K562 (cell line): Measurements from ENCODE around the gene ESRRB. TPM values are rescaled to one million over a fixed set of nuclear protein-coding genes. Genes with fewer than 3 reads are reported as not detected.

Source experiments
- ATAC-seq: fragments of 200-7000 bp; cut with Tn5 transposase; 3 replicates; pipeline ENCODE4 v1.9.1; 2020; ENCODE audit warnings: moderate library complexity
- BruUV-seq: library from RNA; stranded (reverse); fragments of 400-500 nt; replicated peaks from 2 replicates; lab custom pipeline; 2021; lab: Mats Ljungman, UMichigan
- CTCF ChIA-PET: fragments of 300-600 bp; formaldehyde crosslinking; extraction: SDS; loops from one replicate; lab custom pipeline; 2021; ENCODE audit warnings: low intra/inter-chr PET ratio; lab: Yijun Ruan, JAX
- POLR2A ChIA-PET: fragments of 300-600, 350-650 bp; sonication (Branson Sonifier 250); formaldehyde crosslinking; extraction: SDS; loops from one replicate; lab custom pipeline; 2021; ENCODE audit warnings: antibody characterized with exemption, inconsistent platforms; lab: Yijun Ruan, JAX
- DNase-seq, 4 experiments: peaks; one replicate each; pipeline versions ENCODE4 v3.0.0 to v3.0.0-alpha.2; 2011 to 2018; ENCODE audit warnings: low spot score in 3 of 4, mixed read lengths in 3 of 4; ENCODE audit errors: extremely low read depth in 1 of 4
- FAIRE-seq: peaks from 2 replicates; lab custom pipeline; 2011; peaks lifted over from hg19 to GRCh38; lab: Jason Lieb, UNC
- H2AFZ ChIP-seq: 2 replicates; pipeline ENCODE4 v1.6.0; 2011; ENCODE audit warnings: low read depth, low read length, control low read depth, inconsistent platforms
- H3K27ac ChIP-seq: fragments of 200-600 bp; 3 replicates; pipeline ENCODE4 v1.8.0; 2011; ENCODE audit warnings: low read depth, mild to moderate bottlenecking, control low read depth, inconsistent platforms, low read length, moderate library complexity, mixed read lengths; ENCODE audit errors: extremely low read depth
- H3K27me3 ChIP-seq, 2 experiments: fragments of 300-600 bp in 1 of 2; 2 replicates in 1 of 2; 3 replicates in 1 of 2; pipeline versions ENCODE4 v1.6.0 to v1.8.0; 2011; ENCODE audit warnings: inconsistent platforms in 2 of 2, low read length in 2 of 2, mild to moderate bottlenecking in 1 of 2, mixed read lengths in 1 of 2, moderate library complexity in 1 of 2; ENCODE audit not compliant: control insufficient read depth in 2 of 2, insufficient read depth in 2 of 2
- H3K36me3 ChIP-seq: fragments of 300-600 bp; 3 replicates; pipeline ENCODE4 v1.8.0; 2011; ENCODE audit warnings: mild to moderate bottlenecking, low read length, inconsistent platforms; ENCODE audit not compliant: control insufficient read depth, insufficient read depth
- H3K4me1 ChIP-seq, 2 experiments: fragments of 200-600 bp in 1 of 2; replicated peaks in 1 of 2; 2 replicates in 1 of 2; 3 replicates in 1 of 2; pipeline versions ENCODE4 v1.5.1 to v1.8.0; 2011; ENCODE audit warnings: inconsistent platforms in 2 of 2, low read length in 2 of 2, mild to moderate bottlenecking in 1 of 2, mixed read lengths in 1 of 2, moderate library complexity in 1 of 2; ENCODE audit not compliant: control insufficient read depth in 2 of 2, insufficient read depth in 2 of 2
- H3K4me2 ChIP-seq: 2 replicates; pipeline ENCODE4 v1.6.1; 2011; ENCODE audit warnings: low read length, control low read depth, inconsistent platforms, mixed read lengths; ENCODE audit not compliant: insufficient read depth
- H3K4me3 ChIP-seq: fragments of 200-600 bp; sonication (generic), shearing (Covaris generic); 2 replicates; pipeline ENCODE4 v1.5.1; 2016; ENCODE audit warnings: control low read depth, inconsistent platforms
- H3K79me2 ChIP-seq: fragments of 200-600 bp; 3 replicates; pipeline ENCODE4 v1.8.0; 2011; ENCODE audit warnings: low read length, inconsistent platforms; ENCODE audit not compliant: control insufficient read depth, insufficient read depth
- H3K9ac ChIP-seq, 2 experiments: 2 replicates each; pipeline versions ENCODE4 v1.6.0 to v1.6.1; 2011; ENCODE audit warnings: low read depth in 2 of 2, low read length in 2 of 2, control low read depth in 1 of 2, inconsistent platforms in 1 of 2, mild to moderate bottlenecking in 1 of 2, mixed read lengths in 1 of 2; ENCODE audit not compliant: insufficient read depth in 1 of 2
- H3K9me1 ChIP-seq: one replicate; pipeline ENCODE4 v1.6.0; 2011; ENCODE audit warnings: inconsistent platforms, mild to moderate bottlenecking, low read length, moderate library complexity; ENCODE audit not compliant: control insufficient read depth, insufficient read depth
- H3K9me3 ChIP-seq: replicated peaks from 2 replicates; pipeline ENCODE4 v1.5.1; 2011; ENCODE audit warnings: low read depth, low read length, inconsistent platforms; ENCODE audit not compliant: control insufficient read depth, insufficient read depth
- H4K20me1 ChIP-seq: replicated peaks from 2 replicates; pipeline ENCODE4 v1.6.1; 2011; ENCODE audit warnings: low read length, inconsistent platforms, mixed read lengths; ENCODE audit not compliant: control insufficient read depth, insufficient read depth
- ATF7 ChIP-seq: fragments of 450-650 bp; IDR thresholded peaks from 2 replicates; pipeline ENCODE4 v1.7.1; 2014; ENCODE audit warnings: mild to moderate bottlenecking, moderate library complexity
- CHCHD3 ChIP-seq: fragments of 250-450 bp; sonication (Bioruptor Pico); IDR thresholded peaks from 2 replicates; pipeline ENCODE4 v2.1.2; 2022; ENCODE audit warnings: mild to moderate bottlenecking
- LEF1 ChIP-seq: fragments of 450-650 bp; IDR thresholded peaks from 2 replicates; pipeline ENCODE4 v1.6.1; 2016; ENCODE audit warnings: mild to moderate bottlenecking
- MCM5 ChIP-seq: fragments of 450-650 bp; IDR thresholded peaks from 2 replicates; pipeline ENCODE4 v1.6.1; 2016; ENCODE audit warnings: low read depth
- NCOA2 ChIP-seq, 2 experiments: fragments of 450-650 bp; IDR thresholded peaks; 2 replicates each; pipeline ENCODE4 v1.6.1; 2018; ENCODE audit warnings: mild to moderate bottlenecking in 2 of 2, moderate library complexity in 1 of 2; ENCODE audit not compliant: partially characterized antibody in 2 of 2
- NFYB ChIP-seq: IDR thresholded peaks from 2 replicates; pipeline ENCODE4 v1.6.1; 2011; ENCODE audit warnings: mild to moderate bottlenecking, moderate library complexity; ENCODE audit not compliant: insufficient read length; ENCODE audit errors: extremely low read depth
- POLR2AphosphoS2 ChIP-seq: IDR thresholded peaks from 2 replicates; pipeline ENCODE4 v1.6.1; 2012; ENCODE audit warnings: low read length, improper control_type of control experiment
- RAD21 ChIP-seq, 2 experiments: fragments of 250-450 bp in 1 of 2; fragments of 450-650 bp in 1 of 2; sonication (Bioruptor Pico) in 1 of 2; formaldehyde crosslinking in 1 of 2; IDR thresholded peaks in 1 of 2; conservative IDR thresholded peaks in 1 of 2; 2 replicates each; pipeline versions ENCODE4 v1.4.0 to v1.8.0; 2020 to 2022; ENCODE audit warnings: mild to moderate bottlenecking in 2 of 2, moderate library complexity in 1 of 2
- SIN3A ChIP-seq, 2 experiments: fragments of 150-350 bp in 1 of 2; IDR thresholded peaks; 2 replicates each; pipeline ENCODE4 v1.6.1; 2011 to 2016; ENCODE audit warnings: borderline replicate concordance in 2 of 2, low read depth in 2 of 2, low read length in 2 of 2, mild to moderate bottlenecking in 2 of 2, moderate library complexity in 2 of 2; ENCODE audit not compliant: control insufficient read depth in 1 of 2
- ZNF696 ChIP-seq: fragments of 250-450 bp; sonication (Bioruptor Pico); conservative IDR thresholded peaks from 2 replicates; pipeline ENCODE4 v1.4.0; 2020; ENCODE audit warnings: mild to moderate bottlenecking, moderate library complexity
- ZNF780A ChIP-seq: fragments of 250-450 bp; sonication (Bioruptor Pico); IDR thresholded peaks from 2 replicates; pipeline ENCODE4 v1.5.0; 2021; ENCODE audit warnings: mild to moderate bottlenecking
- WGBS: fragments of 100-300 bp; shearing (Covaris generic); methylation state at CpG from one replicate; pipeline ENCODE4 v1.1.6; 2016; ENCODE audit warnings: low coverage, mixed read lengths; ENCODE audit not compliant: insufficient coverage; ENCODE audit errors: missing lambda C conversion rate; 5-methylcytosine and 5-hydroxymethylcytosine counted together
- in situ Hi-C: fragments of 300-500 bp; cut with MboI; formaldehyde crosslinking; loops from 4 replicates; pipeline ENCODE4 v1.15.0; 2018; ENCODE audit warnings: inconsistent platforms, mixed read lengths
- intact Hi-C: fragments of 100-400 bp; cut with micrococcal nuclease; formaldehyde crosslinking; loops from 2 replicates; pipeline ENCODE4 v1.14.2; 2022
- polyA plus RNA-seq, 8 experiments: library from polyadenylated mRNA; depleted of rRNA in 4 of 8; stranded (reverse) in 5 of 8; unstranded in 3 of 8; fragments of >200 nt; fragmentation: Nextera tagmentation in 2 of 8; fragmentation: Illumina TruSeq in 1 of 8; extraction: Ambion mirVana in 2 of 8; extraction: Trizol in 1 of 8; gene quantifications; 2 replicates each; pipeline versions ENCODE4 v1.2.1 to v1.2.3, GENCODE V29; 2011 to 2014; ENCODE audit warnings: inconsistent platforms in 1 of 8, missing spikeins in 1 of 8
- total RNA-seq, 7 experiments: library from RNA; depleted of rRNA in 6 of 7; stranded (reverse); fragments of >200 nt in 6 of 7; fragmentation: Illumina TruSeq in 2 of 7; extraction: Trizol in 2 of 7; gene quantifications; 2 replicates each; pipeline versions ENCODE4 v1.2.1 to v1.2.3, GENCODE V29; 2011 to 2021; ENCODE audit warnings: low replicate concordance in 1 of 7
- TF ChIP-seq, protein P1 (sequence below): sonication (generic); formaldehyde crosslinking; IDR thresholded peaks from 2 replicates; pipeline ENCODE4 v1.8.0; 2022; ENCODE audit warnings: mild to moderate bottlenecking, missing genetic modification reagents
- TF ChIP-seq, protein P2 (sequence below), 2 experiments: fragments of 450-650 bp; conservative IDR thresholded peaks; 2 replicates each; pipeline ENCODE4 v1.6.1; 2017; ENCODE audit warnings: mild to moderate bottlenecking in 2 of 2, moderate library complexity in 2 of 2
- TF ChIP-seq, protein P3 (sequence below): fragments of 450-650 bp; formaldehyde crosslinking; IDR thresholded peaks from 2 replicates; pipeline ENCODE4 v1.4.0; 2022; ENCODE audit warnings: mild to moderate bottlenecking, moderate library complexity
- TF ChIP-seq, protein P4 (sequence below): fragments of 450-650 bp; conservative IDR thresholded peaks from 2 replicates; pipeline ENCODE4 v1.6.1; 2016; ENCODE audit warnings: missing genetic modification characterization, low read depth, mild to moderate bottlenecking, control low read depth, missing compliant biosample characterization

Gene ESRRB
- total and polyA plus RNA-seq, 9 of the 15 experiments (the other 6 are each of a cell fraction or from before 2014, with no cell fraction given), result 3.2 to 24.7 (median 14.5) TPM

DNA sequence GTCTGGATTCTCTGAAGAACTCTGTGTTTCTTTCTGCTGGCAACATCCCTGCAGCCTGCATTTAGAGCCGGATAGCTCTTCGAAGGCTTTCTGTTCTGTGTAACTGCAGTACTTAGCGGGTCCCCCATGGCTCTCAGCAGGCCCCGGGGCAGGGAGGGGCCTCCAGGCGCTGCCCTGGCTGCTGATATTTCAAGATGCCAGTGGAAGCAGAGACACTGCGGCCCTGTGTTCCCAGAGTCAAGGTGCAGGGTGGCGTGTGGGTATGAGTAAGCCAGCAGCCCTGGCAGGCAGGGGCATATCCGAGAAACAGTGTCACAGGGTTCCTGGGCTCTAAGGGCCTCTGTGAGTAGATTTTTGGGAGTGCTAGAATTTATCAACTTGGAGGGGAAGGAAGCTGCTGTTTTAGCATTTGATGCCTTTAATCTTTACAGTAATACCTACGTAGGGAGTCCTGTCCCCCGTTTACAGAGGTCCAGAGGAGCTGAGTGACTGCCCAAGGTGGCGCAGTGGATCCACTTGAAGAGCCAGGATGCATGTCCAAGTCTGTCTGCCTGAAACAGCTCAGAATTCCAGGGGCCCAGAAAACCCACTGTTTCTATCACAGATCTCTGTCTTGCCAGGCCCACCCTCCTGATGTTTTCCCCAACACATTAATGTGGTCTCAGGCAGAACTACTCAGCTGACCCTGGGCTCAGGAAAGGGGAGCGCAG is 16.2 kb downstream of the ESRRB start:
- in situ Hi-C loops, result loop anchor here (10.0 to 25.0 kb wide), 2 partner anchors 347 to 680 kb away; no protein-coding TSS in a partner anchor
- CTCF ChIA-PET, result no interaction called here

More for the DNA sequence above, 16.2 kb downstream of the ESRRB start:
- Histone ChIP-seq H2AFZ (no peak overlapping the region), H3K9me3 (no peaks in the 10 kb centered on the region), H3K9ac (no peak overlapping the region), H3K36me3 (no peaks in the 10 kb centered on the region), H3K79me2 (no peaks in the 10 kb centered on the region), H3K4me1 (no peaks in the 10 kb centered on the region; a peak in 1 of 5 replicates), H3K27me3 (no peaks in the 10 kb centered on the region), H3K27ac (no peak overlapping the region), H4K20me1 (peaks cover 6% of the 10 kb centered on the region), H3K4me3 (no peak overlapping the region), H3K9me1 (no peaks in the 10 kb centered on the region), H3K4me2 (no peak overlapping the region)
- TF ChIP-seq NFYB (no peak), ATF7 (no peak), CHCHD3 (CRISPR knock-in tag) (no peak), SIN3A (IDR thresholded peaks at IDR 0.05; ENCODE audit: borderline replicate concordance in 2 of 2, control insufficient read depth in 1 of 2, low read depth in 2 of 2, low read length in 2 of 2) (no peak), LEF1 (no peak), POLR2AphosphoS2 (no peak), RAD21 (CRISPR knock-in tag; conservative IDR thresholded peaks at IDR 0.05 in 1 of 2, IDR thresholded peaks at IDR 0.05 in 1 of 2) (no peak), ZNF780A (no peak), MCM5 (no peak), ZNF696 (CRISPR knock-in tag) (no peak), NCOA2 (IDR thresholded peaks at IDR 0.05; ENCODE audit: partially characterized antibody in 2 of 2) (no peak)
- TF ChIP-seq, protein P1, sequence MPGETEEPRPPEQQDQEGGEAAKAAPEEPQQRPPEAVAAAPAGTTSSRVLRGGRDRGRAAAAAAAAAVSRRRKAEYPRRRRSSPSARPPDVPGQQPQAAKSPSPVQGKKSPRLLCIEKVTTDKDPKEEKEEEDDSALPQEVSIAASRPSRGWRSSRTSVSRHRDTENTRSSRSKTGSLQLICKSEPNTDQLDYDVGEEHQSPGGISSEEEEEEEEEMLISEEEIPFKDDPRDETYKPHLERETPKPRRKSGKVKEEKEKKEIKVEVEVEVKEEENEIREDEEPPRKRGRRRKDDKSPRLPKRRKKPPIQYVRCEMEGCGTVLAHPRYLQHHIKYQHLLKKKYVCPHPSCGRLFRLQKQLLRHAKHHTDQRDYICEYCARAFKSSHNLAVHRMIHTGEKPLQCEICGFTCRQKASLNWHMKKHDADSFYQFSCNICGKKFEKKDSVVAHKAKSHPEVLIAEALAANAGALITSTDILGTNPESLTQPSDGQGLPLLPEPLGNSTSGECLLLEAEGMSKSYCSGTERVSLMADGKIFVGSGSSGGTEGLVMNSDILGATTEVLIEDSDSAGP (CRISPR knock-in tag), result no peak
- TF ChIP-seq, protein P2, sequence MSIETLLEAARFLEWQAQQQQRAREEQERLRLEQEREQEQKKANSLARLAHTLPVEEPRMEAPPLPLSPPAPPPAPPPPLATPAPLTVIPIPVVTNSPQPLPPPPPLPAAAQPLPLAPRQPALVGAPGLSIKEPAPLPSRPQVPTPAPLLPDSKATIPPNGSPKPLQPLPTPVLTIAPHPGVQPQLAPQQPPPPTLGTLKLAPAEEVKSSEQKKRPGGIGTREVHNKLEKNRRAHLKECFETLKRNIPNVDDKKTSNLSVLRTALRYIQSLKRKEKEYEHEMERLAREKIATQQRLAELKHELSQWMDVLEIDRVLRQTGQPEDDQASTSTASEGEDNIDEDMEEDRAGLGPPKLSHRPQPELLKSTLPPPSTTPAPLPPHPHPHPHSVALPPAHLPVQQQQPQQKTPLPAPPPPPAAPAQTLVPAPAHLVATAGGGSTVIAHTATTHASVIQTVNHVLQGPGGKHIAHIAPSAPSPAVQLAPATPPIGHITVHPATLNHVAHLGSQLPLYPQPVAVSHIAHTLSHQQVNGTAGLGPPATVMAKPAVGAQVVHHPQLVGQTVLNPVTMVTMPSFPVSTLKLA (conservative IDR thresholded peaks at IDR 0.05), result no peak
- TF ChIP-seq, protein P3, sequence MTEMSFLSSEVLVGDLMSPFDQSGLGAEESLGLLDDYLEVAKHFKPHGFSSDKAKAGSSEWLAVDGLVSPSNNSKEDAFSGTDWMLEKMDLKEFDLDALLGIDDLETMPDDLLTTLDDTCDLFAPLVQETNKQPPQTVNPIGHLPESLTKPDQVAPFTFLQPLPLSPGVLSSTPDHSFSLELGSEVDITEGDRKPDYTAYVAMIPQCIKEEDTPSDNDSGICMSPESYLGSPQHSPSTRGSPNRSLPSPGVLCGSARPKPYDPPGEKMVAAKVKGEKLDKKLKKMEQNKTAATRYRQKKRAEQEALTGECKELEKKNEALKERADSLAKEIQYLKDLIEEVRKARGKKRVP, result no peak
- TF ChIP-seq, protein P4, sequence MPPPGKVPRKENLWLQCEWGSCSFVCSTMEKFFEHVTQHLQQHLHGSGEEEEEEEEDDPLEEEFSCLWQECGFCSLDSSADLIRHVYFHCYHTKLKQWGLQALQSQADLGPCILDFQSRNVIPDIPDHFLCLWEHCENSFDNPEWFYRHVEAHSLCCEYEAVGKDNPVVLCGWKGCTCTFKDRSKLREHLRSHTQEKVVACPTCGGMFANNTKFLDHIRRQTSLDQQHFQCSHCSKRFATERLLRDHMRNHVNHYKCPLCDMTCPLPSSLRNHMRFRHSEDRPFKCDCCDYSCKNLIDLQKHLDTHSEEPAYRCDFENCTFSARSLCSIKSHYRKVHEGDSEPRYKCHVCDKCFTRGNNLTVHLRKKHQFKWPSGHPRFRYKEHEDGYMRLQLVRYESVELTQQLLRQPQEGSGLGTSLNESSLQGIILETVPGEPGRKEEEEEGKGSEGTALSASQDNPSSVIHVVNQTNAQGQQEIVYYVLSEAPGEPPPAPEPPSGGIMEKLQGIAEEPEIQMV (tag), result no peak
- no TSS peak for BruUV-seq
- DNase-seq, result no peak
- WGBS, result 87% methylated on average over 7 of the region's 12 CpGs
- intact Hi-C loops, result loop anchor here (10.0 kb wide), 1 partner anchor 253 kb away; no protein-coding TSS in a partner anchor
- no peak for ATAC-seq
- POLR2A ChIA-PET, result interaction anchor here (1.1 kb wide), 1 partner anchor 23 kb away, joined by 3 read pairs; no protein-coding TSS in a partner anchor
- no peak for FAIRE-seq
